Fibroblast of upper back skin (primary cell): ENCODE measurements around the gene RTF1.
"Not testable (repeated sequence)": the region's sequence is repeated elsewhere in the genome, so short reads cannot be mapped to it uniquely, and the experiment has no call there.

Experiments used
- DNase-seq: peaks from one replicate; pipeline ENCODE4 v3.0.0-alpha.2; 2013

RTF1 gene

DNA sequence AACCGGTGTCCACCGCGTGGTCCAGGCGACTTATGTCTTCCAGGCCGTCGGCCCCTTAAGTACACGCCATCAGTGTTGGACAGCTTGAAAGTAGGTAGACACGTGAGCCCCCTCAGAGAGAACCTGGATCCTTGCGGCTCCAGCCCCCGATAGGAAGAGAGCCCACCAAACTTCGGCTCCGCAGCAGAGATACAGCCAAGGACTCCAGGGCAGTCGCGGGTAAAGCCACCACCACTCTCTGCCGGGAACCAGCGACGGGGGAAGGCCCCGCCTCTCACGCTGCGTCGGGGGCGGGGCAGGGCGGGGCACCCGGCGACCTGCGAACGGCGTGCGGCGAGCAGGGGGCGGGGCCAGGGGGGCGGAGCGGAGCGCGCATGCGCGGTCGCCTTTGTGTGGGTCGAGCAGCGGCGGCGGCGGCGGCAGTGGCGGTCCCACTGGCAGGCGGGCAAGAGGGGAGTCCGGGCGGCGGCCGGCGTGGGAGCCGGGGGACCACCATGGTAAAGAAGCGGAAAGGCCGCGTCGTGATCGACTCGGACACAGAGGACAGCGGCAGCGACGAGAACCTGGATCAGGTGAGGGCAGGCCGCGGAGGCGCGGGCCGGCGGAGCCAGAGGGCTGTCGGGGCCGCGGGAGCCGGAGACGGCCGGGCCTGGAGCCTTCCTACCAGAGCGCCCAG is at the start of gene RTF1:
Gene RTF1, plus strand, starts transcription at position 354 of the 676 bp plus-strand sequence. Its CDS starts 21 bp downstream, at position 375.
- DNase-seq = peak; percentile 87

DNA sequence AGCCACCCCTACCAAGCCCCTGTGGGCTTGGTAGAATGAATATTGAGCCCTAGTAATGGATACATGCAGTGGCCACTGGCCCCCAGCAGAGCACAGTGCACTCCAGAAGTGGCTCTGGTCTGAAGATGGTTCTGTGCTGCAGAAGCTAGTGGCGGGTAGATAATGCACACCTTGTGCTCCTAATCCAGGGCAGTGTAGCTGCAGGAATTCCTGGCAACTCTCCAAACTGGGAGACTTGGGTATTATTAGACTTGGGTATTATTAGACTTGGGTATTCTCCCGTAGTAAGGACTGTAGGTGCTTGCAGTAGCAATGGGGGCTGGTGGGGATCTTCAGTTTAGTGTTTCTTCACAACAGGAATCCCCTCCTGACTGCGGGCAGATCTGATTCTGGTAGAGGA is 49.5 kb upstream of the RTF1 start:
- DNase-seq = no peak

DNA sequence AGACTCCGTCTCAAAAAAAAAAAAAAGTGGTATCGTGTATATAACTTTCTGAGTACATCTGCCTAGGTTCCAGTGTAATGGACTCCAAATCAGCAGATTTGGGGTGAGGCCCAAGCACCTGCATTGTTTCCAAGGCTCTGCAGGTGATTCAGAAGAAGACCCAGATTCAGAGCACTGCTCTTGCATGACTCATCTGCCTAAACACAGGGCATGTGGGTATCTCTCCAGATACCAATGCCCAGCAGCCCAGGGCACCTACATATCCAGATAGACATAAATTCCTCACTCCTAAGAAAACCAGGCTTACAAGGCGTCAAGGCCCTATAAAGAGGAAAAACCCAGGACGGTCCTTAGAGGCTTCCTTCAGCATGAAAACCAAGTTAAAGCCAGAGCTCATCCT is 38.9 kb upstream of the RTF1 start:
- no peak for DNase-seq

DNA sequence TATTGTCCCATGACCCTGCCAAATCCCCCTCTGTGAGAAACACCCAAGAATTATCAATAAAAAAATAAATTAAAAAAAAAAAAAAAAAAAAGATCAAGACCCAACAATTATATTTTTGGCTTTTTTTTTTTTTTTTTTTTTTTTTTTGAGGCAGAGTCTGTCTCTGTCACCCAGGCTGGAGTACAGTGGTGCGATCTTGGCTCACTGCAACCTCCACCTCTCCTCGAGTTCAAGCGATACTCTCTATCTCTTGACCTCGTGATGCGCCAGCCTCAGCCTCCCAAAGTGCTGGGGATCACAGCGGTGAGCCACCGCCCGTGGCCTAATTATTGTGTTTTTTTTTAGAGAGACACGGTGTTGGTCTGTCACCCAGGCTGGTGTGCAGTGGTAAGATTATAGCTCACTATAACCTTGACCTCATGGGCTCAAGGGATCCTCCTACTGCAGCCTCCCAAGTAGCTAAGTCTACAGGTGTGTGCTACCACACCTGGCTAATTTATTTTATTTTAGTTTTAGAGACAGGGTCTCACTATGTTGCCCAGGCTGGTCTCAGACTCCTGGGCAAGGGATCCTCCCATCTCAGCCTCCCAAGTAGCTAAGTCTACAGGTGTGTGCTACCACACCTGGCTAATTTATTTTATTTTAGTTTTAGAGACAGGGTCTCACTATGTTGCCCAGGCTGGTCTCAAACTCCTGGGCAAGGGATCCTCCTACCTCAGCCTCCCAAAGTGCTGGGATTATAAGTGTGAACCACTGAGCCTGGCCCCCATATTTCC is 32.7 kb upstream of the RTF1 start:
- not testable (repeated sequence) for DNase-seq

DNA sequence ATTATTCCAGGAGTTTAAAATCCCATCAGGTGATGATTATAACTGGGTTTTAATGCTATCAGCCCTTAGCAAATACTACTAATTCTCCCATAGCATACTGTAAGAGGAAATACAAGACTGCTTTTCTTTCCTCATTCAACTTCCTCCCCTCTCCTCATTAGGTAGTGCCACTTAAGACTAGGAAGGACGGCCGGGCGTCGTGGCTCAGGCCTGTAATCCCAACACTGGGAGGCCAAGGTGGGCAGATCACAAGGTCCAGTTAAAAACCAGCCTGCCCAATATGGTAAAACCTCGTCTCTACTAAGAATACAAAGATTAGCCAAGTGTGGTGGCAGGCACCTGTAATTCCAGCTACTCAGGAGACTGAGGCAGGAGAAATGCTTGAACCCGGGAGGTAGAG is 29.2 kb upstream of the RTF1 start:
- DNase-seq = no peak

DNA sequence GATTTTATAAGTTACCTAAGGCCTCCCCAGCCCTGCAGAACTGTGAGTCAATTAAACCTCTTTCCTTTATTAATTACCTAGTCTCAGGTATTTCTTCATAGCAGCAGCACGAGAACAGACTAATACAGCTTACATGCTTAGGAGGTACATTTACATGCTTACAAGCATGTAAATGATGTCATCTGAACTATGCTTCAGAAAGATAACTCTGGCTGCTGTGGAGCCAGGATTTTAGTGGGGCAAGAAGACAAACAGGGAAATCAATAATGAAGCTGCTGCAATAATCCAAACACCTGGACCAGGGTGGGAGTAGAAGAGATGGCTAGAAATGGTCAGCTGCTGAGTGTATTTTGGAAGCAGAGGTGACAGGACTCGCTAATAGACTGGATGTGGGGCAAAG is 24.2 kb upstream of the RTF1 start:
- no peak for DNase-seq

DNA sequence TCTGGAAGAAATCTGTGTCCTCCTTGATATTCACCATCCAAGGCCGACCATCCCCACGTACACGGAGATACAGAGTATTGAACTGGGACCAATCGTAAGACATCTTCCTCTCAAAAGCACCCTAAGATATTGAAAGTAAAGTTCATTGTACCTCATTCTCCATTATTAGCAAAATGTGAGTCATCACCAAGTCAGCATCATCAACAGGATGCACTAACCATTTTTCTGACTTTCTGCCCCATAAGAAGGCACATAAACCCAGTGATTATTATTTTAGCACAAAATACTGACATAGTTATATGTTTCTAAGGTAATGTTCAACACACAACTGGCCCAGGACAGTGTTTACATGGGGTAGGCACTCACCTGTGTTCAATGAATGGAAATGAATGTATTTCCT is 22.0 kb upstream of the RTF1 start:
- DNase-seq = no peak

DNA sequence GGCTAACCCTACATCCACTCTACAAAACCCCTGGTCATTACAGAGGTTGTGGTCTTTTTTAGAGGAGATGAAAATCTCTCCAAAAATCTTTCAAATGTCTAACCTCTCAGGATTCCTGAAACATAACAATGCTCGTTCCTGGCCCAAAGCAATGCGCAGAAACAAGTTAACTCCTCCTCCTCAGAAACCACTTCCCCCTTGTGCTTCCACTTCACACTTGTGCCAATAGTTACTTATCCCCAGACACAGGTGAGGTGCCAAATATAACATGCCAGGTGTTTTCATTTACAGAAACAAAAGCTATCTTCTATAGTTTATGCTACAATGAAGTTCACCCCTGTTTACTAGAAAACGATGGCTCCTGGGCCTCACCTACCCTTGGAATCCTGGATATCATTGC is 20.8 kb upstream of the RTF1 start:
- DNase-seq = no peak

DNA sequence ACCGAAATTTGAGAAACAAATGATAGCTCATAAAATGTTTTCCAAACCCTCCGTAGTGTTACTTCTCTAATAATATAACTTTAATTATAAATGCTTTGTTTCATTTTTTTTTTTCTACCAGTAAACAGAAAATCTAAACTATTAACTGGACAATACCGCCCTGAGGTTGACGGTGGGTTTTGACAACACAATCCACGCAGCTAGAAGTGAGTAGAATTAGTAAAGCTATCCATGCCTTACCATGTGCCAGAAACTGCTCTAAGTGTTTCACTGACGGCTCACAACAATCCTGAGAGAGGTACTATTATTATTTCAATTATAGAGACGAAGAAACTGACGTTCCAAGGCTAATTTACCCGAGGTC is 15.0 kb upstream of the RTF1 start:
- DNase-seq = no peak

DNA sequence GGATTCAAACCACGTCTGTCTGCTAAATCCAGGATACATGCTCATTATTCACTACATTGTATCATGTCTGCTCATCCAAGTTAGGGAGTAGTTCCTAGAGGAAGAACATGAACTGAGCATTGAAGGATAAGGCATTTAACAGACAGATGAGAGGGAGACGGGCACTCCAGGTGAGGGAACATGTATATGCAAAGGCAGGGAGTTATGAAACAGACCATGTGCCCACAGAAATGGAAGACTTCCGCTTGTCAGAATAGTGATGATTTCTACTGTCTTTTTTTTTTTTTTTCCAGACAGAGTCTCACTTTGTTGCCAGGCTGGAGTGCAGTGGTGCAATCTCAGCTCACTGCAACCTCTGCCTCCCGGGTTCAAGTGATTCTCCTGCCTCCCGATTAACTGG is 9.6 kb upstream of the RTF1 start:
- no peak for DNase-seq

DNA sequence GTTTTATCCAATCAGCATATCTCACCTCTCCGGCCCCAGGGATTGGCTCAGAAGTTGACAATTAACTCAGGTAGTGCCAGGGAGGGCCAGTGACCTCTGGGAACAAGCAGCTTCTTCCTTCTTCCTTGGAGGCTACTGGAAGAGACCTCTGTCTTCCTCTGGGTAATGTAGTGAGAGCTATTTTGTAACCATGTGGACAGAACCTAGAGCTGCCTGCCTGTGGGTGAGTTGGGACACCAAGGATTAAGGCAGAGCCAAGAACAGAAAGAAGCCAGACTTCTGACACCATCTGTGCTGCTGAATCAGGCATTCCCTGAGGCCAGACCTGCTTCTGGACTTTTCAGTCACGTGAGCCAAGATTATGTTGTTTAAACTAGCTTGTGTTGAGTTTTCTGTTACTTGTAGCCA is 8.7 kb upstream of the RTF1 start:
- no peak for DNase-seq

DNA sequence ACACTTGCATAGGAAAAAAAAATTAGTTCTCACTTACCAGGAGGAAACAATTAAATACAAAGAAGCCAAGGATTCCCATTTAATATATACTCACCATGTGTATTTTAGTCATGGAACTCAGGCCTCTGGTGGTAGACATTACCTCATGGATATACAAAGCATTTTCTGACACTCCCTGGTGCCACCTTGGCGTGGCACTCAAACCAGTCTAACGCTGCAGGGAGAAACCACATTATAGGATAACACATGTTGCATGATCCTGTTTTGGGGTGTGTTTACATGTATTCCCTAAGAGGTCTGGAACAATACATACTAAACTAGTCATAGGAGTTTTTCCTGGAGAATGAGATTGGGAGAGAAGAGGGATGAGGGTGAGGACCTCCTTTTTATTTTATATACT is 5.9 kb upstream of the RTF1 start:
- no peak for DNase-seq

DNA sequence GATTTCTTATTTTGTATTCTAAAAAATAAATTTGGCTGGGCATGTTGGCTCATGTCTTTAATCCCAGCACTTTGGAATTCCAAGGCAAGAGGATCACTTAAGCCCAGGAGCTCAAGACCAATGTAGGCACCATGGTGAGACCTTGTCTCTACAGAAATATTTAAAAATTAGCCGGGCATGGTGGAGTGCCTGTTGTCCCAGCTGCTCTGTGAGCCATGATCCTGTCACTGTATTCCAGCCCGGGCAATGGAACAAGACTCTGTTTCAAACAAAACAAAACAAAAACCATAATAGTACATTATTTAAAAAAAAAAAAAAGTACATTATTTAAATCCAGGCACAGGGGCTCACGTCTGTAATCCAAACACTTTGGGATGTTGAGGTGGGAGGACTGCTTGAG is 5.5 kb upstream of the RTF1 start:
- no peak for DNase-seq

DNA sequence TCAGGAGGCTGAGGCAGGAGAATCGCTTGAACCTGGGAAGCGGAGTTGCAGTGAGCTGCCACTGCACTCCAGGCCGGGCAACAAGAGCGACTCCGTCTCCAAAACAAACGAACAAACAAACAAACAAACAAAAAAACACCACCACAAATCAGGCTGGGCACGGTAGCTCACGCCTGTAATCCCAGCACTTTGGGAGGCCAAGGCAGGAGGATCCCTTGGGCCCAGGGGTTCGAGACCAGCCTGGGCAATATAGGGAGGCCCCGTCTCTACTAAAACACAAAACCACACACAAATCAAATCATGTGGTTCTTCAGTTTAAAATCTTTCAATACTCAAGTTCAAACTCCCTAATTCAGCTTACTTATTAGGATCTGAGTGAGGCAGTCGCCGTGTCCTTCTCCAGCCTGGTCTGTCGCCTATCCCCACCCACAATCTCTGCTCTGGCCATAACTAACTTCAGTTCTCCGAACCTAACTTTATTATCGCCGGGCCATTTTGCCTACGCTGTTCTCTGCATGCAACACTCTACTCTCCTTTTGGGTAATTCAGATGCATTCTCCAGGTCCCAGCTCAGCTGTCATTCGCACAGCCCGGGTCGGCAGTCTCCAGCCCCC is 660 bp upstream of the RTF1 start:
- no peak for DNase-seq

DNA sequence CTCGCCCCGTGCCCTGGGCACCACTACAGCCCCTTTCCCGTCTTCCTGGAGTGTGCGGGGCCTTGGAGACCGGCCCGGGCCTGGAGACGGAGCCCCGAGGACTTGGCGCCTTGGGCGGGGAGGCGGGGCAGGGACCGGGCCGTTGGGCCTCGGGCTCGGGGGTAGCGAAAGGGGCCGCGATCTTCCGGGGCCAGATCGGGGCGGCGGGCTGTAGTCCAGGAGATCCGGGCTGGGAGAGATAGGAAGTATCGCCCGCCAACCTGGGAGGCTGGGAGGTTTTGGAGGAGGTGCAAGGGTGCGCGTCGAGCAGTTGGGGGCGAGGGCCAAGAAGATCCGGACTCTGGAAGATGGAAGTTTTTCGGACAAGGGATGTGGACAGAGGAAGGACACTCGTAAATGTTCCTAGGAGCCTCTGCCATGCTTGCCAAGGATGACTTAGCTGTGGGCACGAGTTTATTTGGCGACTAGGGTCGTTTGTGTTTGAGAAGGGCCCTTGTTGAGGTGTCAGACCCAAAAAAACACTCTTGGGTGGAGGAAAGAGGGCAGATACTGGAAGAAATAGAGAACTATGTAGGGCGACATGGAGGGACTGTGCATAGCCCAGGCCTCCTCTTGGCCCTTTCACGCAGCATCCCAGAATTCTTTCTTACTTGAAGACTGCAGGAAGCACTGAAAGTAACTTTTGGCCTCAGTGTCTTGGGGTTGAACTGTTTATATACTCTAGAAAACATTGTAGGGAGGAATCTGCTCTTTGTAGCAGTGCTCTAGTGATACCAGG is 712 bp downstream of the RTF1 start:
- peak; percentile 5 for DNase-seq

DNA sequence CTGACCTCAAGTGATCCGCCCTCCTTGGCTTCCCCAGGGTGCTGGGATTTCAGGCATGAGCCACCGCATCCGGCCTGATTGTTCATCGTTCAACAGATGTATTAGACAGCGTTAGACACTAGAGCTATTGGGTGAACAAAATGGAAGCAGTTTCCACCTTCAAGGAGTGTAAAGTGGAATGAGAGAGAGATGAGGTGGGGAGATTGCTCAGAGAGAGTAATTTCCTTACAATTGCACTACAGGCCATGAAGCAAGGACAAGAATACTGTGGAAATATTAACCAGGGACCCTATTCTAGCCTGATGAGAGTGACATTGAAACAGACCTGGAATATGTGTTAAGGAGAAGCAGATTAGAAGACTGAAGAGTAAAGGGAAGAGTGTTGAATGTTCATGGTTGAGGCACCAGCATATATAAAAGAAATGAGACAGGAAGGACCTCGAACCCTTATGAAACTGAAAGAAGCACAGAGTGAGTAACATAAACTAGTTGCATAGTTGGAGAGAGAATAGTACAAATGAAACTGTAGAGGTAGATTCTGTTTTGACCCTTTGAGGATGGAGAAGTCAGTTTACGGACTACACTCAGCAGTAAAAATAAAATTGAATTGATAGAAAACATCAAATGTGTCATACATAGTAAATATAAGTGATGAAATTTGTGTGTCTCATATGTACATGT is 7.2 kb downstream of the RTF1 start:
- no peak for DNase-seq

DNA sequence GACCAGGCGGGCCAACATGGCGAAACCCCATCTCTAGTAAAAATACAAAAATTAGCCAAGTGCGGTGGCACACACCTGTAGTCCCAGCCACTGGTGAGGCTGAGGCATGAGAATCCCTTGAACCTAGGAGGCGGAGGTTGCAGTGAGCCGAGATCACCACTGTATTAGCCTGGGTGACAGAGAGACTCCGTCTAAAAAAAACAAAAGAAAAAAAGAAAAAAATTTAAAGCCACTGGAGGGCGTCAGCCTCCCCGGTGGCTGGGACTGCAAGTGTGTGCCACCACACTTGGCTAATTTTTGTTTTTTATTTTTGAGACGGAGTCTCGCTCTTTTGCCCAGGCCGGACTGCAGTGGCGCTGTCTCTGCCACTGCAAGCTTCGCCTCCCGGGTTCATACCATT is 7.9 kb downstream of the RTF1 start:
- no peak for DNase-seq

DNA sequence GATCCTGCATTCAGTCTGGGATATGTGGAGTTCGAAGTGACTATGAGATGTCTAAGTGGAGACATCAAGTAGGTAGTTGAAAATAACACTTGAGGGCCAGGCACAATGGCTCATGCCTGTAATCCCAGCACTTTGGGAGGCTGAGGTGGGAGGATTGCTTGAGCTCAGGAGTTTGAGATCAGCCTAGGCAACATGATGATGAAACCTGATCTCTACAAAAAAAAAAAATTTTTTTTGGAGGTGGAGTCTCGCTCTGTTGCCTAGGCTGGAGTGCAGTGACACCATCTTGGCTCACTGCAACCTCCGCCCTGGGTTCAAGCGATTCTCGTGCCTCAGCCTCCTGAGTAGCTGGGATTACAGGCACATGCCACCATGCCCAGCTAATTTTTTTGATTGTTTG is 9.0 kb downstream of the RTF1 start:
- DNase-seq = not testable (repeated sequence)

DNA sequence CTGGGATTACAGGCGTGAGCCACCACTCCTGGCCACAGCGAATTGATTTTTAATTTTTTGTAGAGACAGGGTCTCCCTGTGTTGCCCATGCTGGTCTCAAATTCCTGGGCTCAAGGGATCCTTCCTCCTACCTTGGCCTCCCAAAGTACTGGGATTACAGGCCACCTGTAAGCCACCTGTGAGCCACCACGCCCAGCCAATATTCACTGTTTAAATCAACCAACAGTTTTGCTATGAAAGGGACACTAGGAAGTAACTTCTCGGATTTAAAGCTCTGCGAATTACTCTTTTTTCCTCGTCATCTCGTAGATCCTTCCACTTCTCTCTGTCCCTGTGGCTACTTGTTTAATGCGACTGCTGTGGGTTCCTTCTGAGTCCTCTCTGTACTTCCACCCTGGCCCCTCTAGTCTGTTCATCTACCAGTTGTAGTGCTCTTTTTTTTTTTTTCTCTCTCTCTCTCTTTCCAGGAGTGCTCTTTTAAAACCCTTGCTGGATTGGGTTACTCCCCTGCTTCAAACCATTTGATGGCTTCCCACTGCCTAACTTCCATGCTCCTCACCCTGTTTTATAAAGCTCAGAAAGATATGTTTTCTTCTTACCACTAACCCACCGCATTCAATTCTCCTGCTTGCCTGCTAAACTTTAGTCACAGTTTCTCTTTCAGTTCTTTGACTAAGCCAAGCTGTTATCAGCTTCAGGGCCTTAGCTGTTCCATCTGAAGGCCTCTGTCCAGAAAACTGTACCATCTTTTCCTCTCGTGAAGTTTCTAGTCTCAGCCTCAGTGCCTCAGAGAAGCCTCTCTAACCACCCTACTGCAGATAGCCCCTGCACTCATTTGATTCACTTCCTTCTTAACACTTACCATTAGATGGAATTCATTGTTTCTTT is 12.4 kb downstream of the RTF1 start:
- no peak for DNase-seq

DNA sequence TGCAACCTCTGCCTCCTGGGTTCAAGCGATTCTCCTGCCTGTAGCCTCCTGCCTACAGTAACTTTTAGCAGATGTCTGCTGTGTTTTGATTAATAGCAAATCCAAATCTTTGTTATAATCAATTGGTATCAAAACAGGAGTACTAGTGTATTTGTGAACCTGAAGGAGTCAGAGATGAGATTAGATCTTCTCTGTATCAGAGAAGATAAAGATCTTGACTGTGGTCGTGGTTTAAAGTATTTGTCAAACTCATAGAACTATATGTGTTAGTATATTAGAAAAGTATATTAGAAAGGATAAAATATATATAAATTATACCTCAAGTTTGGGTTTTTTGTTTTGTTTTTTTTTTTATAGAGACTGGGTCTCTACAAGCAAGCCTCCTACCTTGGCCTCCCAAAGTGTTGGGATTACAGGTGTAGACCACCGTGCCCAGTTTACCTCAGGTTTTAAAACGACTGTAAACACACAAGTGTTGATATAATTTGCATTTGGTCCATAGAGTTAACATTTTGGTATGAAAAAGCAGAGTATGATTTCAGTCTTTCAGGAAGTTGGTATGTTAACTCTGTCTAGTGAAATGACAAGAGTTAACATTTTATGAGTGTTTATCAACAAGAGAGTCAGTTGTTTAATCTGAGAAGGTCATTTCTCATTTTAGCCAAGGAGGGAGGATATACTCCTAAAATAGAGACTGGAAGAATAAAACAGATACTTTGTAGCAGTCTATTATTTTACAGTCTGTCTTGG is 18.3 kb downstream of the RTF1 start:
- no peak for DNase-seq

DNA sequence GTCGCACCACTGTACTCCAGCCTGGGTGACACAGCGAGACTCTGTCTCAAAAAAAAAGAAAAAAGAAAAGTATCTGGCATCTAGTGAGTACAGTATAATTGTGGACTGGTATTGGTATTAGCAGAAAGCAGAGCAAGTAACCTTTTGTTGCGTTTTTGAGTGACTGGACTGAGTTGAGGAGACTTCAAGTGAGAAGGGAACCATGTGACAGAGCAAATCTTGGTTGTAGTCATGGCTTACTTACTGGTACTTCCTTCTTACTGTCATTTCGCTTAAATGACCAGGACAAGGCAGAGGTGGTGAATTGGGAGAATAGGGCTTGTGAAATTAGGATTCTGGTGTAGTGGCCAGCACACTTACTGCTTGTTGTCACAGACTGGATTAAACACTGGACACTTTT is 20.6 kb downstream of the RTF1 start:
- no peak for DNase-seq
